Measurements from ENCODE around the gene SVBP.

- no peak for TF ChIP-seq EZH2 (IDR thresholded peaks at IDR 0.05; ENCODE audit: insufficient read depth, poor library complexity, severe bottlenecking)
- no peak for TF ChIP-seq EZH2phosphoT487 (IDR thresholded peaks at IDR 0.05; ENCODE audit: insufficient read depth, low read depth)
Observed at GRCh38 chr1:42833981-42834380, 16.8 kb upstream of the SVBP start.
